GM10266 (cell line): ENCODE results near the gene S1PR4.

Experiments
- DNase-seq: peaks from one replicate; pipeline ENCODE4 v3.0.0; 2012; ENCODE audit errors: extremely low spot score
- CTCF ChIP-seq: IDR thresholded peaks from 2 replicates; pipeline ENCODE4 v1.5.1; 2012; ENCODE audit warnings: mild to moderate bottlenecking, low read depth; ENCODE audit not compliant: control insufficient read depth, insufficient read depth; ENCODE audit errors: missing control alignments

The S1PR4 gene

GRCh38 chr19:3136684-3137055, 41.9 kb upstream of the S1PR4 start:
- TF ChIP-seq CTCF = no peak
- DNase-seq = no peak

- no peak for TF ChIP-seq CTCF
- no peak for DNase-seq
Measured at GRCh38 chr19:3137119-3137518, 41.5 kb upstream of the S1PR4 start.

GRCh38 chr19:3138268-3138667, 40.3 kb upstream of the S1PR4 start:
- no peak for TF ChIP-seq CTCF
- DNase-seq = no peak

- DNase-seq = no peak
- TF ChIP-seq CTCF = no peak
Measured at GRCh38 chr19:3140667-3141038, 37.9 kb upstream of the S1PR4 start.

GRCh38 chr19:3142292-3142670, 36.3 kb upstream of the S1PR4 start:
- no peak for TF ChIP-seq CTCF
- no peak for DNase-seq

- no peak for DNase-seq
Measured at GRCh38 chr19:3142781-3143337, 35.7 kb upstream of the S1PR4 start.

More at GRCh38 chr19:3142781-3143337, 35.7 kb upstream of the S1PR4 start:
- no peak for TF ChIP-seq CTCF
